HG02763 (cell line): ENCODE measurements around the gene SPEG.

Source experiments
- ATAC-seq: cut with Tn5 transposase; IDR thresholded peaks from one replicate; pipeline ENCODE4 v1.9.1; 2021; ENCODE audit warnings: mild to moderate bottlenecking, moderate library complexity; ENCODE audit not compliant: unreplicated experiment

SPEG gene

DNA sequence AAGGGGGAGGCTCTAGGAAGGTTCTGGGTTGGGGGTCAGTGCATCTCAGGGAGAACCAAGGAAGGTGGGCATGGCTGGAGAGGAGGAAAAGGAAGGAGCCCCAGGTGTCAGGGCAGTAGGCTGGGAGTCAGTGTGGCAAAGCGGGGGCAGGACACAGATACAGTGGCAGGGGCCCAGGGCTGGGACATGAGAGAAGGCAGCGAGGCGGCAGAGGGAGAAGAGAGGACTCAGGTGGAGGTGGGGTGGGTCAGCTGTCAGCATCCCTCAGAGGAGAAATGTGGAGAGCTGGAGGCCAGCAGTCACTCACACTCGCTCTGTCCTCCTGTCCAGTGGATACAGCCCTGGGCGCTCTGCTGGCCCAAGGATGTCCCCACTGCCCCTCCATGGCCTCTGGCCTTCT, 58.4 kb downstream of the SPEG start:
- ATAC-seq = no peak

- no peak for ATAC-seq
Observed at GRCh38 chr2:219494952-219495530, 60.4 kb downstream of the SPEG start.

DNA sequence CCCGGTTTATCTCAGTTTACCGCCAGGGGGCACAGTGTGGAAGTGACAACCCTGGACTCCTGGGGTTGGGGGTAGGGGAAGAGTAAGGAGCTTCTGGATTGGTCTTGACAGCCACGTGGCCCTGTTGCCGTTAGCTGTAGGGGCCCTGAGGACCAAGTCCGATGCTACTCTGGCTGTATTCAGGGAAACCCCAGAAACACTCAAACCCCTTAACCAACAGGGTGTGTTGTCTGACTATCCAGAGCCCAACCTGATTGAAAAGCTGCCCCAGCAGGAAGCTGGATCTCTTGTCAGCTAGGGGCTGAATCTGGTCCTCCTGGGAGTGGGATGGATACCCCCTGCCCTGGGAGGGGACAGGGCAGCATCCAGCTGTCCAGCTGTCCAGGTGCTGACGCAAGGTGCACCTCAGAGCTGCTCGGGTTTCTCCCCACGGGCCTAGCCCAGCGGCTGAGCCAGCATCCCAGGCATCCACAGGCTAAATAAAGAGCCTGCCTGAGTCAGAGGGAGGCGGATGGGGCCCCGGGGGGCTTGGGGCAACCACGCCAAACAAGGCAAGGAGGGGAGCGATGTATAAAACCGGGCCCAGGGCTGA, 61.0 kb downstream of the SPEG start:
- no peak for ATAC-seq

DNA sequence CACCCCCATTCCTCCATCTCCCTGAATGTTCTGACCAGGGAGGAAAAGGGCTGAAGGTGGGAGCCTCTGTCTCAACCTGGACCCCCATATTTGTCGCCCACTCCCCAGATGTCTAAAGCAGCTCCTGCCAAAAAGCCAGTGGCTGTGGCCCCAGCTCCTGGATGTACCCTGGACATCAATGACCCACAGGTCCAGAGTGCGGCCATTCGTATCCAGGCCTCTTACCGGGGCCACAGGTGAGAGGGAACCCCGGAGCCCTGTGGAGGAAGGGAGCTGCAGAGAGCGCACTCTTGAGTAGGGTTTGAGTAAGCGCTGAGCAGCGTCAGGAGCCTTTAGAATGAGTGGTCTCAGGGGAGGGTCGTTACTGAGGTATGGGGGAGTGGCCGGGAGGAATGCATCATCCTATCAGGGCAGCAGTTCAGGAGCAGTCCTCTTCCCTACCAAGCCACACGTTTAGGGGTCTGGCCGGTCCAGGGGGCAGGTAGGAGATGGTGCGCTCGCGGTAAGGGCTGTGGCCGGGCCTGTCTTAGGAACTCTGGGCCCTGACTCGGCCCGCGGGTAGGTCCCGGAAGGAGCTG, 61.7 kb downstream of the SPEG start:
- ATAC-seq = no peak

DNA sequence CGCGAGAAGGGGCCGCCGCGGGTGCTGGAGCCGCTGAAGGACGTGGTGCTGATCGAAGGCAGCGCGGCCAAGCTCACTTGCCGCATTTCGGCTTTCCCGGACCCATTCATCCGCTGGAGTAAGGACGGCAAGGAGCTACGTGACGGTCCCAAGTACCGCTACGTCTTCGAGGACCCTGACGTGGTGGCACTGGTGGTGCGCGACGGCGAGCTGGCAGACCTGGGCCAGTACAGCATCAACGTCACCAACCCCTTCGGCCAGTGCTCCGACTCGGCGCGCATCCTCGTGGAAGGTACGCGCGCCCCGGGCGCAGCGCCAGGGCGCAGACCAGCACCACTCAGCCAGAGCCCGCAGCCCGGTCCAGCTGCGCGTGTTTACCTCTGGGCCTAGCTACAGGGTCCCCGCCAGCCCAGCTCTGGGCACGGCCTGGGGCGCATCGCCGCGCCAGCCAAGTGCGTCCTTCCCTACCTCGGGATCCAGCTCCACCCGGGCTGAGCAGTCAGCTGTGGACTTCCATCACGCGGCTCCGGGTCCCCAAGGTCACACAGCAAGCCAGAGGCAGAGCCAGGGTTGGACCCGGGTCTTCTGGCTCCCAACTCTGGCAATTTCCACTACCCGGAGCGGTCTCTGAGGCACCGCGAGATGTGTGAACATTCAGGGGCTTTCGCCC, 62.3 kb downstream of the SPEG start:
- no peak for ATAC-seq

GRCh38 chr2:219497495-219498279, 63.0 kb downstream of the SPEG start:
- ATAC-seq = no peak

- ATAC-seq = peak; percentile 91
Observed at GRCh38 chr2:219498280-219499057, 63.8 kb downstream of the SPEG start, which contains the start of gene GMPPA. Gene GMPPA, plus strand, starts transcription at chr2:219498891. Its CDS starts 1,085 bp downstream, at chr2:219499976.

DNA sequence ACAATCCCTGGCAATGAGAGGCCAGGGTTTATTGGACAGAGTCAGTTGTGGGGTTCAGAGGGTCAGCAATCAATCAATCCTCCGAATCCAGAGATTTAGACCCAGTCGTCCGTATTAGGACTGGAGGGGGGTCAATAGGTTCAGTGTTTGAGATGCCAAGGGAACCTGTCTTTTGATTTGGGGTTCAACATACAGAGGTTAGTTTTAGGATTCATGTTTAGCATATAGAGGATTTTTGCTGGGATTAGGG, 64.3 kb downstream of the SPEG start:
- no peak for ATAC-seq

DNA sequence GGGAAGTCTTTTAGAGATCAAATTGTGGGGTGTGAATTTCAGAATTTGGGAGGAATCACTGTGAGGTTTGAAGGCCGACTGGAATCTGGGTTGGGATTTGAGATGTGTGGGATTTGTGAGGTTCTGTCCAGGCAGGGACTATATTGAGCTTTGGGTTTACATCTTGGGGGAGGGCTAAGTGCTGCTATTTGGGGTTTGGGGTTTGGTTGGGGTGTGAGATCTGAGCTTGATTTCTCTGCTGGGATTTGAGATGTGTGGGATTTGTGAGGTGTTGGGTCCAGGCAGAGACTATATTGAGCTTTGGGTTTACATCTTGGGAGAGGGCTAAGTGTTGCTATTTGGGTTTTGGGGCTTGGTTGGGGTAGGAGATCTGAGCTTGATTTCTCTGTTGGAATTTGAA, 64.9 kb downstream of the SPEG start:
- no peak for ATAC-seq

DNA sequence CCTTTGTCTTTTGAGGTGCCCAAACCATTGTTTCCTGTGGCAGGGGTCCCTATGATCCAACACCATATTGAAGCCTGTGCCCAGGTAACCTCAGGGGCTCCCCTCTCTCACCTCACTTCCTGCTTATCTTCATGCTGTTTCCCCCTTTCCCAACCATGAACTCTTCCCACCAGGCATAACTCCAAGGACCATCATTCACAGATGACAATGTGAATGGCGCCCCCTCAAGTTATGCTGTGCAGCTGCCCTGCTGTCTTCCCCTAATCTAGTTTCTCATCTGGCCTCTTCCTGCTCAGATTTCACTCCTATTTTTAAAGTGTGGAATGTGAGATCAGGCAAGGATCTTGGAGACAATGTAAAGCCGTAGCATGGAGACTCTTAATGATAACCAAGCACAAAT, 65.5 kb downstream of the SPEG start:
- no peak for ATAC-seq

DNA sequence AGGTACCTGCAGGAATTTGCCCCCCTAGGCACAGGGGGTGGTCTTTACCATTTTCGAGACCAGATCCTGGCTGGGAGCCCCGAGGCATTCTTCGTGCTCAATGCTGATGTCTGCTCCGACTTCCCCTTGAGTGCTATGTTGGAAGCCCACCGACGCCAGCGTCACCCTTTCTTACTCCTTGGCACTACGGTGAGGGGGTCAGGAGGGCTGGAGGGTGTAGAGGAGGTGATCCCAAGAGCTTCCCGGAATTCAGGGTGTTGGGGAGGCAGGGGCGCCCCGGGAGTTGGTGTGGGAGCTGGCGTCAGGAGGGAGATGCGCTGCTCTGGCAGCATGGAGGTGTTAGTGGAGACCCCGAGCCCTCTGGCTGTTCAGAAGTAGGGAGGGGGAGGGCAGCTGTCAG, 67.2 kb downstream of the SPEG start:
- ATAC-seq = no peak

DNA sequence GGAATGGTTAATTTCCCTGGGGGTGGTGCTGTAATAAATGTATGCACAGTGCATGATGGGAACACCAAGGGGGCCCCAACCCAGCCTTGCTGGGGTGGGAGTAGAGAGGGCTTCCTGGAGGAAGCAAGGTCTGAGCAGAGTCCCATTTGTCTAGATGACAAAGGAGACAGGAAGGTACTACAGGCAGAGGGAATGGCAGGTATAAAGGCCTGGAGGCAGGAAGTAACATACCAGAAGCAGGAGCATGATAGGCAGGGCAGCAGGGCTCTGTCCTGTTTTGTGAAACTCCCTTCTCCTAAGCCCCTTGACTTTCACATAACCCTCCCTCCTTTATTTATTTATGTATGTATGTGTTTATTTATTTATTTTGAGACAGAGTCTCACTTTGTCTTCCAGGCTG, 68.0 kb downstream of the SPEG start:
- no peak for ATAC-seq

GRCh38 chr2:219505585-219505984, 70.9 kb downstream of the SPEG start:
- ATAC-seq = no peak

DNA sequence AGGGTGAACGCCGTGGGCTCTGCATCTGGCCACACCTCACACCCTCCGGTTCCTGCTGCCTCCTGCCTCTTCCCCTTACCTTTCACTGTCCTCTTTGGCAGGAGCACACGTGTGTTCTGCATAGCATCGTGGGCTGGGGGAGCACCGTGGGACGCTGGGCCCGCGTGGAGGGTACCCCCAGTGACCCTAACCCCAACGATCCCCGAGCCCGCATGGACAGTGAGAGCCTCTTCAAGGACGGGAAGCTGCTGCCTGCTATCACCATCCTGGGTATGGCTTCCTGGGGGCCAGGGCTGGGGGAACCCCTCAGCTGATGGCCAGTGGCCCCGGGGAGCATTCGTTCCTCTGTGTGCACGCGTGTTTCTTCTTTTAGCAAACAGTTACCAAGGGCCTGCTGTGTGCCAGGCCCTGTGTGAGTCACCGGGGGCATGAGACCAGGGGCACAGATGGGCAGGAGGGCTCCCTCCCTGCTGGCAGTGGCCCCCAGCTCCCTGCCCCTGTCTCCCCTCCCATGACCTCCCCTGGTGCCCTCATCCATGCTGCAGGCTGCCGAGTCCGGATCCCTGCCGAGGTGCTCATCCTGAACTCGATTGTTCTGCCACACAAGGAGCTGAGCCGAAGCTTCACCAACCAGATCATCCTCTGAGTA, 71.6 kb downstream of the SPEG start:
- ATAC-seq = no peak

DNA sequence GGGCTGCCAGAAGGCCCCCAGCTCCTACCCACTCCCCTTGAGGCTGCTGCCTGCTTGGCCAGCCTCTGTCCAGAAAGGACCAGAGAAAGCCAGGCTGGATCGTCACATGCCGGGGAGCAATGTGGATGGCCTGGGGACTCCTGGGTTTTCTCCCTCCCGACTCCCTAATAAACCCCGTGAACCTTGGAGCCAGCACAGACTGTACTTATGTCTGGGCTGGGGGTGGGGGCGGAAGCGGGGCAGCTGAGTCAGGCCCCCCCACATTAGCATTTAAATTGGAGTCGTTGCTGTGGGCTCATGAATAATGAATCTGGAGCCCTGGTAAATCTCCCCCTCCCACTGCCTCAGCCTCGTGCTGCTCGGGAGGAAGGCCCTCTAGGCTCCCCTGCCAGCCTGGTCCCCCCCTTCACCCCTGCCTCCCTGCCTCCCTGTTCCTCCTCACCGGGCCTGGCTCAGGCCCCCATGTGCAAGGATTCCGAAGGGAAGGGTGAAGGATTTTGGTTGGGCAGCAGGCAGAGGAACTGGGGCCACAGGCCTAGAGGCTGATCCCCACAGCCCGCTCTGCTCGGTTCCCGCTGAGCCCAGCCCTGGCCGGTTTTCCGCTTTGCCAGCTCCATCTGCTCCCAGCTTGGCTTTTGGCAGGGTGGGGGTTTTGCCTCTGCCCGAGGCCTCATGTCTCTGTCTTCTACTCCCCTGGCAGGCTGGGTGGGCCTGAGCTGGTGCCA, 72.3 kb downstream of the SPEG start:
- no peak for ATAC-seq

DNA sequence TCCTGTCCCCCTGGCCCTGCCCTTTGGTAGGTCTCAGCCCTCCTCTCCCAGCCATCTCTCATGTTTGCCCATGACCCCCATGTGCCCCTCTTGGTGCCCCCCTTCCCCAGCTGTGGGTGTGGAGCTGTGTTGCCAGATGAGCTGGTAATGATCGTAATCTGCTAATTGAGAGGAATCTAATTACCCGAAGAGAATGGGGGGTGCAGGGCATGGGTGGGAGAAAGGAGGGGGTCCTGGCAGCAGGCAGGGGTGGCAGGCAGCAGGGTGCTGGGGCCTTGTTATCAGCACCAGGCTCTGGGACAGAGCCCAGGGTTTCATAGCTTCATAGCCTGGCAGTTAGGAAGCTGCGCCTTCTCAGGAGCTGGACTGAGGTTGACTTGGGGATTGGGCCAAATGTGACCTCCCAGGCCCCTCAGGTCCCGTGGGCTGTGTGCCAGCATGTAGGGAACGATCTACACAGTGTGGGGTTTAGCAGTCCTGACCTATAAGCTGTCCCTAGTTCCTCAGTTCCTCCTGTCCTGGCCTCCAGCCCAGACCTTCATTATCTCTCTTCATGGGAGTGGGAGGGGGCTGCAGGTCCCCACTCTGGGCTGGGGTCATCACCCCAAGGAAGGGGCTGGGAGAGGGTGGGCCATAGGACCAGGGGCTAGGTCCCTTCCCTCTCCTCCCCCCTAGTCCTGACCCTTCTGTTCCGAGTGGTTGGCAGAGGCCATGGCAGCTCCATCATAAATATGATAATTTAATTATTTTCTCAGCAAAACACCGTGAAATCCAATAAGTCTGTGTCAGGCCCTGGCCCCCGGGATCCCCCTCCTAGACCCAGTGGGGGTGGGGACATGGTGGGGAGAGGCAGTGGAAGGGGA, 73.2 kb downstream of the SPEG start:
- ATAC-seq = no peak

- ATAC-seq = no peak
Observed at GRCh38 chr2:219508444-219508734, 73.7 kb downstream of the SPEG start.

DNA sequence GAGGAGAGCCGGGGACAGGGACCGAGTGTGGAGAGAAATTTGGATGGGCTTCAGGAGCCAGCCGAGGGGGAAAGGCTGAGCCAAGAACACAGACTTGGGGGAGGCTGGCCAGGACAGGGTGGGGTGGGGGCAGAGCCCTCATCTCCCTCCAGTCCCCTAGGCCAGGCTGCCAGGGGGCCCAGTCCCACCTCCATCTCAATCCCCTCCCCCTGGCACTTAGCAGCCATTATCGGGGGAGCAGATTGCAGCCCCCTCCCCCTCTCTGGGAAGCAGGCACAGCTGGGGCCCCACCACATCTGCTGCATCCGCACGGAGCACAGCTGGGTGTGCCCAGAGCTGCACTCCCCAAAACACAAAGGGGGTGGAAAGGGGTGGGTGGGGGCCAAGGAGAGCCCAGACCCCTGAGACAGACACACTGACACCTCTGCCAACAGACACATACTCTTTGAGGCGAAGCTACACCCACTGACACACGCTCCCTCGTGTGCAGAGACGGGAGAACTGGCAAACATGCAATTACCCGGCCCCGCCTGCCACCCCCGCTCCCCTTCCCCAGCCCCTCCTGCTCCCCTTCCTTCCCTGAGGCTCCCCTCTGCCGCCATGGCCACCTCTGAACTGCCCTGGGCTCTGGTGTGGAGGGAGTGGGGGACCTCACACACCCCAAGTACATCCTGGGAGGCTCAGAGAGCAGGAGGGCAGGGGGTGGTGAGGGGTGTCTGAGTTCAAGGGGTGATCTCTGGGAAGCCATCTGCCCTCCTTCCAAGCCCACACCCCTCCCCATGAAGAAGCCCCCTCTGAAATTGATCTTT, 74.5 kb downstream of the SPEG start:
- ATAC-seq = no peak
